Left hindlimb (tissue), 1 donor: Measurements from ENCODE around the gene TTC16.
"Not testable (repeated sequence)": the region's sequence is repeated elsewhere in the genome, so short reads cannot be mapped to it uniquely, and the experiment has no call there.

ENCODE experiments used
- DNase-seq: peaks from one replicate; pipeline ENCODE4 v3.0.0-alpha.2; 2018

TTC16 gene

DNA sequence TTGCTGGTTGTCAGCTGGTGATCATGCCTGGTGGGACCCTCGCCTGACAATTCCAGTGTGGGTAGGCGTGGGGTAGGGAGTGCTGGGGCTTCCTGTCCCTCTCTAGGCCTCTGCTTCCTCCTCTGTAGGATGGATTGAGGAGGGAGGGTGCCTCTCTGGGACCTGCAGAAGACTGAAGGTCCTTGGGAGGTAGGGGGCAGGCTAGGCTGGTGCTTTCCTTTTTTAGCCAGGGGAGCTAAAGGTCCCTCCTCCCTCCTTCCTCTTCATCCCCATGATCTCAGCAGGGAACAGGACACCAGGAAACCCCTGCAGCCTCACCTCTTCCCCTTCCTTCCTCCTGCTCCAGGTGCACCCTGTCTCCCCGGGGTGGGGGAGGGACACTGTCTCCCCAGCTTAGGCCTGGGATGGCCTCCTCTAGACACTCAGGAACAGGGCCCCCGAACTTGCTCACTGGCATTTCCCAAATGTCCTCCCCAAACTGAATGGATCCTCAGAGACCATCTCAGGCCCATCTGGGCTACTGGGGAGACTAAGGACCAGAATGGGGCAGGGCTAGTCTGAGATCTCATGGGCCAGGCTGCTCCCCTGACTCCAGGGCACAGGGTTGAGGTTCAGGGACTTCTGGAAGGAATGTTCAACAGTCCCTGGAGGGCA, 54.2 kb downstream of the TTC16 start:
- no peak for DNase-seq

DNA sequence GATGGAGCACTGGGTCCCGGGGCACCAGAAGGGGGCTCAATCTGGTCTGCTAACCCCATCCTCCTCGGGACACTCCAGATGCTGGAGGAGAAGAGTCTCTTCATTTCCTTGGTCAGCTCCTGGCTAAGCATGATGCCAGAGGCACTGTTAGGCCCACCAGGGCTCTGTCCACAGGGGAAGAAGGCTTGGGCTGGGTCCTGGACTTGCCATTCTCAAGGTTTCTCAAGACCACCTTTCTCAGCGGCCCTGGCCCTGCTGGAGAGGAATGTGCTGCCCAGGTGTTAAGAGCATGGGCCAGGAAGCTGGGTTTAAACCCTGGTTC, 54.7 kb downstream of the TTC16 start:
- no peak for DNase-seq

DNA sequence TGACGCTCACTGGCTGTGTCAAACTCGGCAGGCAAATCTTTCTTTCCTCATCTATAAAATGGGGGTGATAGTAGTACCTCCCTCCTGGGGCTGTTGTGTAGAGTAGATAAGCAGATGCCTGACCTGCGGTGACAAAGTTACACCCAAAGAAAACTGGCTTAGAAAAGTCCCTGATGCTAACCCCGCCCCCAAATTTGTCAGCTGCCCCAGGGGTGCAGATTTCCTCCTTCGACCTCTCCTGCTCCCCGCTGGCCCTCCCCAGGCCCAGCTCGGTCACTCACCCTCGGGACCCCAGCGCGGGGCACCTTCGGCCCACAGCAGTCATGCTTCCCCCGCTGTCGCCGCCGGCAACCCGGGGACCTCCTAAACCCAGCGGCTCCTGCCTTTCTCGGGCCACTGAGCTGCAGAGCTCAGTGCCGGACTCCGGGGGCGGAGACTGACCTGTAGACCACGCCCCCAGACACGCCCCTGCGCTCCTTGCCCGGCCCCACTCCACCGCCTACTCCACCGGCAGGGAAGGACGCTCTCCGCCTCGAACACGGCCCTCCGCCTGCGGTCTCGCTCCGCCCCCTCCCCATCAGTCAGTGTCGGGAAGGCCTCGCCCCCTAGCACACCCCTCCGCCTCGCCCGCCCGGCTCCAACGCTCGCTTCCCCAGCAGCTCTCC, 55.2 kb downstream of the TTC16 start:
- DNase-seq = peak; percentile 99

DNA sequence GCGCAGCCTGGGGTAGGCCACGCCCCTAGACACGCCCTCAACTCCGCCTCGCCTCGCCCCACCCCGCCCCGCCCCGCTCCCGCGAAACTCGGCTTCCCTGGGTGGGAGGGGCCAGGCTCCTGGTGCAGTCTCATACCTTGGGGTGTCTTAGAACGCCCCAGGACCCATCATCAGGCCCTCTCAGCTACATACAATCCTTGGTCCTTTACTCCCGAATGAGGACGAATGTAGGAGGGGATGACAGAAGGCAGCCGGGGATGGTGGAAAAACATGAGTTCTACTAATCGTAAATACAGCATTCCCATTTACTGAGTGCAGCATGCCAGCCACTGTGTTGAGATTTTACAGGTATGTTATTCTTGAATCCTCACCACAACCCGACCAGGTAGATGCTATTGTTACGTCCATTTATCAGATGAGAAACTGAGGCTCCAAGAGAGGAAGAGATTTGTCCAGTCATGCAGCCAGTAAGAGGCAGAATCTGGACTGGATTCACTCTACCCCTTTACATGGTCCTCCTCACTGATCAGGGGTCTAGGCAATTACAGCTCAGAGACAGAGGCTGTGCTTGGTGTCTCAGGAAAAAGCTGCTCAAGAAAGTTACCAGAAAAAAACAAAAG, 55.8 kb downstream of the TTC16 start:
- DNase-seq = no peak

DNA sequence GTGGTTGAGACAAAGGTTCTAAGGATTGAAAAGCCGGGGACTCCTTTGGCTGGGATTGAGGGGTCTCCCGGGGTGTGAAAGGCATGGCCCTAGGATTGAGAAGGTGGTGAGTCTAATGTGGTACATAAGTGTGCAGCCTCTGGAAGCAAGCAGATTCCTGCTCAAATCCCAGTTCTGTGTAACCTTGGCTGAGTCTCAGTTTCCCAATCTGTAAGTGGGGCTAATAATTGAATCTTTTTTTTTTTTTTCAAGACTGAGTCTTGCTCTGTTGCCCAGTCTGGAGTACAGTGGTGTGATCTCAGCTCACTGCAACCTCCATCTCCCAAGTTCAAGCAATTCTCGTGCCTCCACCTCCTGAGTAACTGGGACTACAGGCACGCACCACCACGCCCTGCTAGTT, 56.7 kb downstream of the TTC16 start:
- no peak for DNase-seq

DNA sequence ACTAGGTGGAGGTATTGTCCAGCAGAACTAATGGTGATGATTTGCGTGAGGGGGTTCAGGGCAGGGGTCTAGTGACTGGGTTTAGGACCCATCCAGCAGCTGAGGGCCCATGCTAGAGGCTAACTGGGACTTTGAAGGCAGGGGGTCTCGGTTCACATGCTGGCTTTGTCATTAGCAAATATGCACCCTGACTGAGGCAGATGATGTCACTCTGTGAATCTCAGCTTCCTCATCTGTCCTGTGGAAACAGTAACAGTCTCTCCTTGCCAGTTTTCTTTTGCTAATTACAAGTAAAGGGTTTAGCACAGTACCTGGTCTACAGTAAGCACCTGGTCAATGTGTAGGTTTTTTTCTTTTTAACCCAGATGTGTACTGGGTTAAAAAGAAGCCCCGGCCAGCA, 57.4 kb downstream of the TTC16 start:
- DNase-seq = no peak

DNA sequence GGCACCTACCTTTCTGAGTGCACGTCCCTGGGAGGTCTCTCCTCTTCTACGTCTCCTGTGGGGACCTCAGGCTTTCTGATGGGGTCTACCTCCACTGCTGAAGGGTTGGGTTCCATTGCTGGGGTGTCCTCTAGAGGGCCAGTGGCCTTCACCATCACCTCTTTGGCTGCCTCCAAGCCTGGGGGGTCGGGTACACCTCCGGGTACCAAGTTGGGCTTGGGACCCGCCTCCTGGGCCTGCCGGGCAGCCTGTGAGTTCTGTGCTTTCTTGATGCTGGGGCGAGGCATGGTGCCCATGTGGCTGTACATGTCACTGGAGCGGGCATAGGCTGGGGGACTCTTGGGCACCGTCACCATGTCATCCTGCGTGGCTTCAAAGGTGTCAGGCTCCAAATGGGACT, 58.1 kb downstream of the TTC16 start:
- DNase-seq = no peak

DNA sequence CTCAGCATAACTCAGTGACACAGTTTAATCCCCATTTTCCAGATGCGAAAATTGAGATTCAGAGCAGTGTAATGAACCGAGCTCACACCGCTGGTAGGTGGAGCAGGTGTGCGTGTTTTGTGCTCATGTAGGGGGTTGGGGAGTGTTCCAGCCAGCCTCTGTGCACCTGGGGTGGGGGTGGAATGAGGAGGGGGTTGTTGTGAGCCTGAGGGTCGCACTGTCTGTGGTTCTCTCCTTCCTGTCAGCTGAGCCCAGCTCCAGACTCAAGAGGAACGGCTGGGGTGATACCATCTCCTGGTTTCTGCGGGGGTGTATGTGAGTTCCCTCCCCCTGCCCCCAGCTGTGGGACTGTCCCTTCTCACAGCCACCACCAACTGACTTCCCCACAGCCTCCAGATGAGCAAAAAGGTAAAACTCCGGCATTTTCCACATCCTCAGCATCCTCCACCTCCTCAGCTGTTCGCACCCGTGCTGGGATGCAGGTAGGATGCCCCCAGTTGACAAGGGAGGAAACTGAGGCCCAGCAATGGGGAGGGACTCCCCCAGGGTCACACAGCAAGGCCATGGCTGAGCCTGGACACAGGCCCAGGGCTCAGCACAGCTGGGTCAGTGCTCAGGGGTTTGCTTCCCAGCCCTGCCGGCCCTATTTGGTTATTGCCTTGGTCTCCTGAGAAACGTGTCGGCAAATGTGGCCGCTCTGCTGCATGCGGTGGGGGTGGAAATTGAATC, 60.5 kb downstream of the TTC16 start:
- DNase-seq = no peak

DNA sequence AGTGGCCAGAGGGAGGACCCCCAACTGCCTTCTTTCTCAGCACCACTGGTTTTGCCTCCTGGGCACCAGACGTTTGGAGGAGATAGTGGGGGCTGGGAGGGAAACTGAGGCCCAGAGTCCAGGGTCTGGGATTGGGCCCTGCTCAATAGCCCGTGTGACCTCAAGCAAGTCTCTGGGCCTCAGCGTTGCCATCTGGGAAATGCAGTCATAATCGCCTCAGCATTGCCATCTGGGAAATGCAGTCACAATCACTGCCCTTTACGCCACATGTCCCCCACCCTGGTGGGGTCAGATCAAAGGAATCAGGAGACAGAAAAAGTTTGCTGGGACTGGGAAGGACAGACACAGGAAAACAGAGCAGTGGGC, 61.0 kb downstream of the TTC16 start:
- no peak for DNase-seq

DNA sequence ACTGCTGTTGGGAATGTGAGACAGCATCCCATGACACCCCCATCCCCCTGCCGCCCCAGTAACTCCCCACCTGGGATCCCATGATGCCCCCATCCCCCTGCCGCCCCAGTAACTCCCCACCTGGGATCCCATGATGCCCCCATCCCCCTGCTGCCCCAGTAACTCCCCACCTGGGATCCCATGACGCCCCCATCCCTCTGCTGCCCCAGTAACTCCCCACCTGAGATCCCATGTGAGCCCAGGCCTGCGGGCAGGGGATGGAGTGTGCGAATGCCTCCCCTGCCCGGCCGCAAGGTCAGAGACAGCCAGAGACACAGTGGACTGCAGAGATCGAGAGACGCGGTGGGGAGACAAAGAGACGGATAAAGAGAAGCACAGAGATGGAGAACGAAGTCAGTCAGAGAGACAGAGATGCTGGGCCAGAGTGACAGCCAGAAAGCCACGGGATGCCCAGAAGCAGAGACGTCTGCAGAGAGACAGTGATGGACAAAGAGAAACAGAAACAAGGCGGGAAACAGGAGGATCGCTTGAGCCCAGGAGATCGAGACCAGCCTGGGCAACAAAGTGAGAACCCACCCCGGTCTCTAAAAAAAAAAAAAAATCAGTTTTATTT, 61.6 kb downstream of the TTC16 start:
- DNase-seq = no peak

DNA sequence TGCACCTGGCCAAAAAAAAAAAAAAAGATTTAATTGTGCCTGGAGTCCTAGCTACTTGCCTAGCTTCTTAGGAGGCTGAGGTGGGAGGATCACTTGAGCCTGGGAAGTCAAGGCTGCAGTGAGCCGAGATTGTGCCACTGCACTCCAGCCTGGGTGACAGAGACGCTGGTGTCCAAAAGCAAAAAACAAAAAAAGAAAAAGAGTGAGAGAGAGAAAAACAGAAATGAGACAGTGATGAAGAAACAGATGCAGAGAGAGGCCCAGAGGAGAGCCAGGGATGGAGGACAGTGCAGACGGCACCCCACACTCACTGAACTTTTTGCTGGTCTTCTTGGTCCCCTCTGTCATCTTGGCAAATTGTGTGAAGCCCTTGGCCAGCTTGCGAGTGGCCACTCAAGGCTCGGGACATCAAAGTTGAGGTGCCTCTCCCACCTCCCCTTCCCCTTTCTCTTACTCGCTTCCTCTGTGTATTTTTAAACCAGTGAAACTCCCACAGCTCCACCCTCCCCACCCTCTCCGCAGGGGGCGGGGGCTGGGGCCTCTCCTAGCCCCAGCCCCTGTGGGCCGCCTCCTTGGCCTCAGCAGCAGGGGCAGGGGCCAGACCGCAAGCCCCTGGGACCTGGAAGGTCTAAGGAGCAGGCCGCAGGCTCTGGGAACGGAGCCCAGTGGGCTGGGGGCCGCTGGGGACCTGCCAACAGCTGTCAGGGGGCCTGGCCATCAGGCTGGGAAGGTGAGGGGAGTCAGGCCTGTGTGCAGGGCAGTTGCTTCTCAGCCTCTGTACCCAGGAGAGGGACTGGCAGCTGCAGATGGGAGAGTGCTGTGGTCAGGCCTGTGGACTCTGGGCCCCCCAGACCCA, 62.6 kb downstream of the TTC16 start, which contains the start of gene SH2D3C:
Gene SH2D3C, minus strand, starts transcription at position 387 of the 856 bp plus-strand sequence. Its CDS starts 39 bp downstream, at position 348.
- DNase-seq = peak; percentile 53

DNA sequence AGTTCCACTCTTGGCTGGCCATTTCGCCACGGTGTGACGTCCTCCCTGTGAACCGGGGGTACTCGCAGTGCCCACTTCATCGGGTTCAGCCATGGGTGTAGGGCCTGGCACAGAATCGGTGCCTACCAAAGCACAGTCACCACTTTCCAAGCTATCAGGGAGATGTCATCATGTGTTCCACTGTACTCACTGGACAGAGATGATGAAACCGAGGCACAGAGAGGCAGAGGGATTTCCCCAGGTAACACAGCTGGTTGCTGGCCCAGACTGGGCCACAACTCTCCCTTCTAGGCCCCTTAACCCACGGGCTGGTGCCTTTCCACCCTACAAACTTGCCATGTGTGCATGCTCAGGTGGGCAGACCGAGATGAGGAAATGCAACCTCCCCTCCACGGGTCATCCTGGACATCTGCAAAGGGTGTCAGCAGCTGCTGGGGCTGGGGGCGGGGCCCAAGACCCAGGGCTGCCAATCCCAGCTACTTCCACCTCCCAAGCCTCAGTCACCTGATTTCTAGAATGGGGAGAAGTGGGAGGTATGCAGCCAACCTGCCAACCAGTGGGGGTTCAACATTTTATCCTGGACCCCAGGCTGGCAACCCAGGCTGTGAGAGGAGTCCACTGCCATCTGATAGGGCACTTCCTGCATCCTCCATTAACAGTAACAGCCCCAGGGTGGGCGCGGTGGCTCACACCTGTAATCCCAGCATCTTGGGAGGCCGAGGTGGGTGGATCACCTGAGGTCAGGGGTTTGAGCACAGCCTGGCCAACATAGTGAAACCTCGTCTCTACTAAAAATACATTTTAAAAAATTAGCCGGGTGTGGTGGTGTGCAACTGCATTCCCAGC, 63.5 kb downstream of the TTC16 start:
- DNase-seq = no peak

DNA sequence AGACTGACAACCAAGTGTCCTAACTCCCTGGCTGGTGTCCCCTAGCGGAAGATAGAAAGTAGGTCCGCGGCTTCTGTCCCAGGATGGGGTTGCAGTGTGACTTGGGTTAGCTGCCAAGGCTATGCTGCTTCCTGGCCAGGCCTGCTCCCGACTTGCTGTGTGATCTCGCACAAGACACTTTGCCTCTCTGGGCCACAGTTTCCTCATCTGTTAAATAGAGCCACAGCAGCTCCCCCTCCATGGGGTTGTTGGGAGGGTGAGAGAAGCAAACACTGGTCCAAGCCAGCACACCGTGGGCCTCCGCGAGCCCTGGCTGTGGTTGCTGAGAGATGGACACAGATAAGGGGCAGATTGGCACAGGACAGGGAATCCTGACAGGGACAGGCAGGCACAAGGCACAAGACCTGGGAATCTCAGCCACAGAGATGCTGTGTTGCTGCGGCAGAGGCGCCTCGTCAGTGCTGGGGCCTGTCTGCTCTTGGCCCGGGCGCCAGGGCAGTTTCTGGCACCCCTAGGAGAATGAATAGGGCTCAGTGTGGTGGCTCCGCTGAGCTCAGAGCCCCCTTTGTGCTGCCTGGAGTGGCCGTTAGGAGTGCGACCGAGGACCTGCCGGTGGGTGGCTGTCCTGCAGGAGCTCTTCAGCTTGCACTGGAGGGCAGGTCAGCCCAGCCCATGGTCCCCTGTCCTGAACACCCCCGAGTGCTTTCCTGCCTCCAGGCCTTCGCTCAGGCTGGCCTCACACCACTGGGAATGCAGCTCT, 64.4 kb downstream of the TTC16 start:
- DNase-seq = no peak

DNA sequence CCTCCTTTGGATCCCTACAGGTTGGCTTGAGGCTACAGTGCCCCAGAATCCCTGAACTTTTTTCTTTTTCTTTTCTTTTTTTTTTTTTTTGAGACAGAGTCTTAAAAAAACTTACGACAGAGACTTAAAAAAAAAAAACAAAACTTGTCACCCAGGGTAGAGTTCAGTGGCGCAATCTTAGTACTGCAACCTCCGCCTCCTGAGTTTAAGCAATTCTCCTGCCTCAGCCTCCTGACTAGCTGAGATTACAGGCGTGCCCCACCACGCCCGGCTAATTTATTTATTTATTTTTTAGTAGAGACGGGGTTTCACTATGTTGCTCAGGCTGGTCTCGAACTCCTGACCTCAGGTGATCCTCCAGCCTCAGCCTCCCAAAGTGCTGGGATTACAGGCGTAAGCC, 65.0 kb downstream of the TTC16 start:
- DNase-seq = not testable (repeated sequence)
